Endothelial cell of umbilical vein (primary cell): Measurements from ENCODE around the gene NBL1. TPM values are rescaled to one million over a fixed set of nuclear protein-coding genes. Genes with fewer than 3 reads are reported as not detected.

ENCODE experiments used
- BruUV-seq: library from RNA; stranded (reverse); fragments of 400-500 nt; replicated peaks from 2 replicates; lab custom pipeline; 2021; lab: Mats Ljungman, UMichigan
- CTCF ChIA-PET: fragments of 300-600, 350-600 bp; sonication (Branson Sonifier 250); formaldehyde crosslinking; loops from one replicate; lab custom pipeline; 2021; ENCODE audit warnings: antibody characterized with exemption, inconsistent platforms; lab: Charles Lee
- POLR2A ChIA-PET: fragments of 300-600, 350-600 bp; sonication (Branson Sonifier 250); formaldehyde crosslinking; loops from one replicate; lab custom pipeline; 2021; ENCODE audit warnings: antibody characterized with exemption, inconsistent platforms; lab: Charles Lee
- DNase-seq: peaks from one replicate; pipeline ENCODE4 v3.0.0-alpha.2; 2011; ENCODE audit warnings: low read depth, low spot score
- FAIRE-seq: peaks from 2 replicates; lab custom pipeline; 2011; peaks lifted over from hg19 to GRCh38; lab: Jason Lieb, UNC
- H2AFZ ChIP-seq: 2 replicates; pipeline ENCODE4 v1.6.0; 2012; ENCODE audit warnings: low read depth, low read length, control low read depth, inconsistent platforms
- H3K27ac ChIP-seq: 2 replicates; pipeline ENCODE4 v1.5.1; 2011; ENCODE audit warnings: low read depth, mild to moderate bottlenecking, control low read depth, low read length, moderate library complexity; ENCODE audit not compliant: insufficient read depth
- H3K27me3 ChIP-seq, 2 experiments: 2 replicates each; pipeline versions ENCODE4 v1.6.0 to v1.6.1; 2011; ENCODE audit warnings: low read length in 2 of 2, mixed read lengths in 1 of 2; ENCODE audit not compliant: control insufficient read depth in 2 of 2, insufficient read depth in 2 of 2
- H3K36me3 ChIP-seq, 2 experiments: 2 replicates in 1 of 2; 3 replicates in 1 of 2; pipeline ENCODE4 v1.5.1; 2011; ENCODE audit warnings: low read length in 2 of 2, mild to moderate bottlenecking in 1 of 2, moderate library complexity in 1 of 2; ENCODE audit not compliant: control insufficient read depth in 2 of 2, insufficient read depth in 2 of 2; ENCODE audit errors: extremely low read depth in 1 of 2
- H3K4me1 ChIP-seq: 3 replicates; pipeline ENCODE4 v1.5.1; 2011; ENCODE audit warnings: mild to moderate bottlenecking, low read length; ENCODE audit not compliant: control insufficient read depth, insufficient read depth; ENCODE audit errors: extremely low read depth
- H3K4me2 ChIP-seq: 2 replicates; pipeline ENCODE4 v1.6.1; 2011; ENCODE audit warnings: low read length, control low read depth, mixed read lengths; ENCODE audit not compliant: insufficient read depth
- H3K4me3 ChIP-seq, 3 experiments: fragments of 200-600 bp in 1 of 3; sonication (generic), shearing (Covaris generic) in 1 of 3; replicated peaks in 1 of 3; 2 replicates each; pipeline ENCODE4 v1.5.1; 2011 to 2016; ENCODE audit warnings: control low read depth in 3 of 3, low read length in 3 of 3, mild to moderate bottlenecking in 2 of 3, inconsistent platforms in 1 of 3, low read depth in 1 of 3, moderate library complexity in 1 of 3; ENCODE audit not compliant: insufficient read depth in 1 of 3
- H3K79me2 ChIP-seq: 2 replicates; pipeline ENCODE4 v1.6.0; 2012; ENCODE audit warnings: low read length, inconsistent platforms; ENCODE audit not compliant: control insufficient read depth, insufficient read depth
- H3K9ac ChIP-seq: replicated peaks from 2 replicates; pipeline ENCODE3; 2011; ENCODE audit warnings: low read length, control low read depth; ENCODE audit not compliant: insufficient read depth; ENCODE audit errors: extremely low read depth
- H3K9me1 ChIP-seq: replicated peaks from 3 replicates; pipeline ENCODE4 v1.6.0; 2011; ENCODE audit warnings: mild to moderate bottlenecking, low read length; ENCODE audit not compliant: control insufficient read depth, insufficient read depth; ENCODE audit errors: extremely low read depth
- H3K9me3 ChIP-seq: replicated peaks from 2 replicates; pipeline ENCODE4 v1.5.1; 2012; ENCODE audit warnings: low read length, inconsistent platforms; ENCODE audit not compliant: control insufficient read depth, insufficient read depth
- H4K20me1 ChIP-seq: replicated peaks from 2 replicates; pipeline ENCODE3; 2011; ENCODE audit warnings: mild to moderate bottlenecking, low read length; ENCODE audit not compliant: control insufficient read depth, insufficient read depth; ENCODE audit errors: extremely low read depth
- CTCF ChIP-seq, 2 donors: IDR thresholded peaks; 1 replicate in 1 of 2; 2 replicates in 1 of 2; pipeline ENCODE4 v1.5.1; 2011; ENCODE audit warnings: low read length in 2 of 2, mild to moderate bottlenecking in 2 of 2, moderate library complexity in 2 of 2, control low read depth in 1 of 2, inconsistent platforms in 1 of 2, low read depth in 1 of 2; ENCODE audit not compliant: insufficient read depth in 1 of 2; ENCODE audit errors: extremely low read depth in 1 of 2
- EZH2 ChIP-seq: IDR thresholded peaks from 2 replicates; pipeline ENCODE4 v1.6.1; 2012; ENCODE audit warnings: borderline replicate concordance, low read depth, mild to moderate bottlenecking, moderate library complexity, low read length, inconsistent platforms; ENCODE audit not compliant: severe bottlenecking
- FOS ChIP-seq: IDR thresholded peaks from 2 replicates; pipeline ENCODE4 v1.6.1; 2011; ENCODE audit warnings: mild to moderate bottlenecking, low read length, moderate library complexity, borderline replicate concordance; ENCODE audit not compliant: insufficient read depth
- GATA2 ChIP-seq: IDR thresholded peaks from 2 replicates; pipeline ENCODE4 v1.7.0; 2011; ENCODE audit warnings: low read depth, mild to moderate bottlenecking, moderate library complexity, mixed read lengths, low read length; ENCODE audit not compliant: insufficient read length, insufficient read depth
- JUN ChIP-seq: IDR thresholded peaks from 2 replicates; pipeline ENCODE4 v1.6.1; 2011; ENCODE audit warnings: borderline replicate concordance, low read depth; ENCODE audit not compliant: insufficient read length, insufficient read depth
- MAX ChIP-seq: IDR thresholded peaks from 2 replicates; pipeline ENCODE4 v1.6.1; 2011; ENCODE audit not compliant: insufficient read depth, insufficient read length
- MYC ChIP-seq: IDR thresholded peaks from one replicate; pipeline ENCODE4 v1.6.1; 2011; ENCODE audit warnings: mild to moderate bottlenecking, low read depth, low read length
- POLR2A ChIP-seq: IDR thresholded peaks from 2 replicates; pipeline ENCODE4 v1.6.1; 2012; ENCODE audit warnings: low read depth, mild to moderate bottlenecking, control low read depth, low read length
- POLR2AphosphoS5 ChIP-seq: IDR thresholded peaks from 2 replicates; pipeline ENCODE4 v1.6.1; 2012; ENCODE audit warnings: low read depth, mild to moderate bottlenecking, control low read depth, low read length, moderate library complexity; ENCODE audit not compliant: insufficient read depth
- dilution Hi-C: fragments of 300-500 bp; cut with MboI; formaldehyde crosslinking; loops from one replicate; pipeline ENCODE4 v1.15.0; 2019; ENCODE audit warnings: low sequenced_read_pairs; ENCODE audit not compliant: extremely low pct_ligation_motif_present
- intact Hi-C: fragments of 100-400 bp; cut with micrococcal nuclease; formaldehyde crosslinking; loops from one replicate; pipeline ENCODE4 v1.10.0; 2022
- polyA plus RNA-seq, 4 experiments: library from polyadenylated mRNA; depleted of rRNA in 3 of 4; stranded (reverse) in 3 of 4; unstranded in 1 of 4; fragments of >200 nt; gene quantifications; 2 replicates each; pipeline versions ENCODE4 v1.2.1 to v1.2.3, GENCODE V29; 2011 to 2012; ENCODE audit warnings: missing spikeins in 1 of 4
- total RNA-seq: library from RNA; stranded (reverse); gene quantifications from 2 replicates; pipeline ENCODE4 v1.2.3, GENCODE V29; 2021

Gene NBL1
- total and polyA plus RNA-seq, 2 donors (not counting 3 experiments of a cell fraction or from before 2014, with no cell fraction given), result 36.2 to 40.5 TPM

- TF ChIP-seq JUN (no peak), GATA2 (no peak), FOS (no peak), MYC (no peak), EZH2 (no peak), POLR2A (no peak), POLR2AphosphoS5 (no peak), MAX (no peak), CTCF (IDR thresholded peaks at IDR 0.05; ENCODE audit: extremely low read depth in 1 of 2, insufficient read depth in 1 of 2, low read depth in 1 of 2, low read length in 2 of 2) (no peak)
- intact Hi-C loops (no loop called here), dilution Hi-C loops (no loop called here)
- FAIRE-seq, result no peak
- Histone ChIP-seq H3K27me3 (no peaks in the 10 kb centered on the region), H3K9ac (no peak overlapping the region), H3K9me1 (no peaks in the 10 kb centered on the region), H3K79me2 (no peaks in the 10 kb centered on the region), H3K4me3 (no peak overlapping the region), H3K4me2 (no peak overlapping the region), H3K9me3 (no peaks in the 10 kb centered on the region), H3K36me3 (no peaks in the 10 kb centered on the region), H3K27ac (no peak overlapping the region), H4K20me1 (no peaks in the 10 kb centered on the region), H2AFZ (no peak overlapping the region), H3K4me1 (peaks cover 12% of the 10 kb centered on the region)
- no peak for DNase-seq
- POLR2A ChIA-PET, result no interaction called here
- CTCF ChIA-PET, result interaction anchor here (1.9 kb wide), 1 partner anchor 312 kb away, joined by 5 read pairs; no protein-coding TSS in a partner anchor
- BruUV-seq, result no TSS peak
These were observed 12.1 kb downstream of the NBL1 start for GRCh38 chr1:19656134-19656779.
